GM18511 (cell line): ENCODE measurements around the gene SLC35D3.
A peak's percentile ranks its signal among the peaks of the same experiment; 100 is the strongest.
"Not testable (repeated sequence)": the region's sequence is repeated elsewhere in the genome, so short reads cannot be mapped to it uniquely, and the experiment has no call there.

ENCODE experiments used
- ATAC-seq: cut with Tn5 transposase; IDR thresholded peaks from one replicate; pipeline ENCODE4 v1.9.1; 2021; ENCODE audit warnings: mild to moderate bottlenecking, moderate library complexity; ENCODE audit not compliant: unreplicated experiment

The SLC35D3 gene

GRCh38 chr6:136963259-136963658 is 41.2 kb downstream of the SLC35D3 start:
- ATAC-seq = no peak

- no peak for ATAC-seq
Measured at GRCh38 chr6:136964398-136964797, 42.3 kb downstream of the SLC35D3 start.

- ATAC-seq = peak; percentile 89
Measured at GRCh38 chr6:136967876-136968752, 46.0 kb downstream of the SLC35D3 start.

GRCh38 chr6:136968837-136969236 is 46.7 kb downstream of the SLC35D3 start:
- ATAC-seq = no peak

GRCh38 chr6:136969433-136969832 is 47.3 kb downstream of the SLC35D3 start:
- no peak for ATAC-seq

- ATAC-seq = no peak
Measured at GRCh38 chr6:136969930-136970329, 47.8 kb downstream of the SLC35D3 start.

- no peak for ATAC-seq
Measured at GRCh38 chr6:136971609-136972008, 49.5 kb downstream of the SLC35D3 start.

- not testable (repeated sequence) for ATAC-seq
Measured at GRCh38 chr6:136973781-136974180, 51.7 kb downstream of the SLC35D3 start.
